ENCODE measurements around the gene EML6.

DNA sequence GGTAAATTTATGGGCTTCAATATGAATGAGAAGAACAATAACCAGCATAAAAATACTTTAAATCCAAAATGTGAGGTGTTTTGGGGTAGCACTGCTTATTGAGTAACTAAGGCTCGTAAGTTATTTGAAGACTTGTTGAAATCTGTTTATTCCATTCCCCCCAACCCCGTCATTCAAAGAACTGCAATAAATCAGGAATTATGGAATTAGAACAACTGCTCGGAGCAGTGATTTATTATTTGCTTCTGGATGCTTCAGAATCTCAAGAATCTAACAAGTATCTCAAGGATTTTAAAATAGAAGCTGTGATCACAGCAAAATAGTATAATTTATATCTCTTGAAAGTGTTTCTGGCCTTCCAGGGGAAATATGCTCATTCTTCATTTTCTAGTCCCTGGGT, 86.8 kb downstream of the EML6 start:
- TF ChIP-seq, protein P1, sequence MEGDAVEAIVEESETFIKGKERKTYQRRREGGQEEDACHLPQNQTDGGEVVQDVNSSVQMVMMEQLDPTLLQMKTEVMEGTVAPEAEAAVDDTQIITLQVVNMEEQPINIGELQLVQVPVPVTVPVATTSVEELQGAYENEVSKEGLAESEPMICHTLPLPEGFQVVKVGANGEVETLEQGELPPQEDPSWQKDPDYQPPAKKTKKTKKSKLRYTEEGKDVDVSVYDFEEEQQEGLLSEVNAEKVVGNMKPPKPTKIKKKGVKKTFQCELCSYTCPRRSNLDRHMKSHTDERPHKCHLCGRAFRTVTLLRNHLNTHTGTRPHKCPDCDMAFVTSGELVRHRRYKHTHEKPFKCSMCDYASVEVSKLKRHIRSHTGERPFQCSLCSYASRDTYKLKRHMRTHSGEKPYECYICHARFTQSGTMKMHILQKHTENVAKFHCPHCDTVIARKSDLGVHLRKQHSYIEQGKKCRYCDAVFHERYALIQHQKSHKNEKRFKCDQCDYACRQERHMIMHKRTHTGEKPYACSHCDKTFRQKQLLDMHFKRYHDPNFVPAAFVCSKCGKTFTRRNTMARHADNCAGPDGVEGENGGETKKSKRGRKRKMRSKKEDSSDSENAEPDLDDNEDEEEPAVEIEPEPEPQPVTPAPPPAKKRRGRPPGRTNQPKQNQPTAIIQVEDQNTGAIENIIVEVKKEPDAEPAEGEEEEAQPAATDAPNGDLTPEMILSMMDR (IDR thresholded peaks at IDR 0.05): no peak
- no peak for TF ChIP-seq POLR2AphosphoS5 (IDR thresholded peaks at IDR 0.05; ENCODE audit: low read depth, low read length)
- TF ChIP-seq TAF1 (IDR thresholded peaks at IDR 0.05; ENCODE audit: borderline replicate concordance, low read depth, low read length): no peak
- TF ChIP-seq EP300 (IDR thresholded peaks at IDR 0.05; ENCODE audit: borderline replicate concordance in 1 of 2, low read depth in 1 of 2, low read length in 1 of 2): no peak
- TF ChIP-seq YY1 (IDR thresholded peaks at IDR 0.05; ENCODE audit: low read depth): no peak
- TF ChIP-seq, protein P2, sequence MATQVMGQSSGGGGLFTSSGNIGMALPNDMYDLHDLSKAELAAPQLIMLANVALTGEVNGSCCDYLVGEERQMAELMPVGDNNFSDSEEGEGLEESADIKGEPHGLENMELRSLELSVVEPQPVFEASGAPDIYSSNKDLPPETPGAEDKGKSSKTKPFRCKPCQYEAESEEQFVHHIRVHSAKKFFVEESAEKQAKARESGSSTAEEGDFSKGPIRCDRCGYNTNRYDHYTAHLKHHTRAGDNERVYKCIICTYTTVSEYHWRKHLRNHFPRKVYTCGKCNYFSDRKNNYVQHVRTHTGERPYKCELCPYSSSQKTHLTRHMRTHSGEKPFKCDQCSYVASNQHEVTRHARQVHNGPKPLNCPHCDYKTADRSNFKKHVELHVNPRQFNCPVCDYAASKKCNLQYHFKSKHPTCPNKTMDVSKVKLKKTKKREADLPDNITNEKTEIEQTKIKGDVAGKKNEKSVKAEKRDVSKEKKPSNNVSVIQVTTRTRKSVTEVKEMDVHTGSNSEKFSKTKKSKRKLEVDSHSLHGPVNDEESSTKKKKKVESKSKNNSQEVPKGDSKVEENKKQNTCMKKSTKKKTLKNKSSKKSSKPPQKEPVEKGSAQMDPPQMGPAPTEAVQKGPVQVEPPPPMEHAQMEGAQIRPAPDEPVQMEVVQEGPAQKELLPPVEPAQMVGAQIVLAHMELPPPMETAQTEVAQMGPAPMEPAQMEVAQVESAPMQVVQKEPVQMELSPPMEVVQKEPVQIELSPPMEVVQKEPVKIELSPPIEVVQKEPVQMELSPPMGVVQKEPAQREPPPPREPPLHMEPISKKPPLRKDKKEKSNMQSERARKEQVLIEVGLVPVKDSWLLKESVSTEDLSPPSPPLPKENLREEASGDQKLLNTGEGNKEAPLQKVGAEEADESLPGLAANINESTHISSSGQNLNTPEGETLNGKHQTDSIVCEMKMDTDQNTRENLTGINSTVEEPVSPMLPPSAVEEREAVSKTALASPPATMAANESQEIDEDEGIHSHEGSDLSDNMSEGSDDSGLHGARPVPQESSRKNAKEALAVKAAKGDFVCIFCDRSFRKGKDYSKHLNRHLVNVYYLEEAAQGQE (IDR thresholded peaks at IDR 0.05; ENCODE audit: low read depth, low read length): no peak
- TF ChIP-seq, protein P3, sequence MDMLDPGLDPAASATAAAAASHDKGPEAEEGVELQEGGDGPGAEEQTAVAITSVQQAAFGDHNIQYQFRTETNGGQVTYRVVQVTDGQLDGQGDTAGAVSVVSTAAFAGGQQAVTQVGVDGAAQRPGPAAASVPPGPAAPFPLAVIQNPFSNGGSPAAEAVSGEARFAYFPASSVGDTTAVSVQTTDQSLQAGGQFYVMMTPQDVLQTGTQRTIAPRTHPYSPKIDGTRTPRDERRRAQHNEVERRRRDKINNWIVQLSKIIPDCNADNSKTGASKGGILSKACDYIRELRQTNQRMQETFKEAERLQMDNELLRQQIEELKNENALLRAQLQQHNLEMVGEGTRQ (IDR thresholded peaks at IDR 0.05; ENCODE audit: borderline replicate concordance, low read depth, low read length): no peak
- TF ChIP-seq TCF12 (IDR thresholded peaks at IDR 0.05): no peak
- no peak for TF ChIP-seq GATA2 (CRISPR knock-in tag; IDR thresholded peaks at IDR 0.05)
- no peak for TF ChIP-seq CHD2 (IDR thresholded peaks at IDR 0.05; ENCODE audit: low read length, partially characterized antibody)

Data from SK-N-SH (cell line).